GM19023 (cell line): ENCODE results near the gene CCNI2.

Experiments used
- ATAC-seq: cut with Tn5 transposase; IDR thresholded peaks from one replicate; pipeline ENCODE4 v1.9.1; 2021; ENCODE audit warnings: mild to moderate bottlenecking, moderate library complexity; ENCODE audit not compliant: unreplicated experiment

The CCNI2 gene

DNA sequence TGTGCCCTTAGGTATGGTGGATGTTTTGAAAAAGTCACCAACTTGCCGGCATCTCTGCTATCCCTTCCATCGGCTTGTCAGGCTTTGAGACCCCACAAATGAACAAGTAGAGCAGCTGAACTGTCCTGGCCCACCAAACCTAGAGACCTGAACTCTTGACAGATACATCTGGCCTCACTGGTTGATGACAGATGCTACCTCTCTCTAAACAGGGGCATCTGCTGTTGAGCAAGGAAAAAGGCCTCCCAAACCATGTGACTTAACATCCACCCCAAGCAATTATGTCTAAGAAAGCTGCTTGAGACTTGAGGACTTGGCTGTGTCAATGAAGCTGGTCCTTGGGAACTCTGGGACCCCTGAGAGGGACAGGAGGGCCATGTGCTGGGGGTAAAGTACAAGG, 2.3 kb downstream of the CCNI2 start:
- no peak for ATAC-seq

DNA sequence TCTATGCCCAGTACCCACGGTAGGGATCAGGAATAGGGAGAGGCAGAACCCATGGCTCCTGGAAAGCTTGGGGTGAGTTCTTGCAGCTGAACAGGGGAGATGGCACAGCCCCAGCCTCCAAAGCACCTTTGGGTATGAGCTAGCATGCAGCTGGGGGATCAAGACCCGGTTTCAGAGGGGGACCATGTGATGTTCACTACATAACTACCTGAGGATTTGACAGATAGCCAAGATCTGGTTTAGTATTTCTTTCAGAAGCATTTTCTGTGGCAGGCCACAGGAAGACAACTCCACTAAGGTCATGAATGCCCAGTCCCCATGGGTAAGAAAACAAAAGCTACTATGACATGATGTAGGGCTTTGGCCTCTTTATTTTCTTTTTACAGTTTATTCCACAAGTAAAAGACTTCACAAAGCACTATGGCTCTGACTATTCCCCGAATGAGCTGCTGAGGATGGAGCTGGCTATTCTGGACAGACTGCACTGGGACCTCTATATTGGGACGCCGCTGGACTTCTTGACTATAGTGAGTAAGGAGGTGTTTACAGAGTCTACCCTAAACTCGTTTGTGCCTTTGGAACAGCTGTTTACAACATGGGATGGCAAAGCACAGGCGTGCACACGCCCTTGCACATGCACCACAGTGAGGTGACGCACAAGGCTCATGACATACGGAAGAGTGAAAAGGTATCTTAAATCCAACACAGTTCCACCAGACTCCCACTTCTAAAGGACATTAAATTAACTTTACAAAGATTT, 3.4 kb downstream of the CCNI2 start:
- ATAC-seq = no peak

DNA sequence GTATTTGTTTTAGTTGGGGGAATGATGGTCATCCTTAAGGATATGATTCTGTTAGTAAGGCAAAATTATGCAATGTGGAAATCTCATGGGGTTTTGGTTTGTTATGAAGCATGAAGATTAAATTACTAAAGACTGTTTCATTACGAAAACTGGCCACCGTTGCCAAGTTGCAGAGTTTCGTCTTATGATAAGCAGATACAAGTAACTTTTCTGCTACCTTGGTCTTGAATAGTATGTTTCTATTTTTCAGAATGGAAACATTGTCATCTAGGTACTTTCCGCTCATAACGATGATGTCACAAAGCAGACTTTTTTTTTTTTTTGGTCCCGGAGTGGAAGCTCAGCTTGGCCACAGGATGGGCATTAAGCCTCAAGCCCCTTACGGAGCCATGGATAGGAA, 4.2 kb downstream of the CCNI2 start:
- ATAC-seq = peak; percentile 25

DNA sequence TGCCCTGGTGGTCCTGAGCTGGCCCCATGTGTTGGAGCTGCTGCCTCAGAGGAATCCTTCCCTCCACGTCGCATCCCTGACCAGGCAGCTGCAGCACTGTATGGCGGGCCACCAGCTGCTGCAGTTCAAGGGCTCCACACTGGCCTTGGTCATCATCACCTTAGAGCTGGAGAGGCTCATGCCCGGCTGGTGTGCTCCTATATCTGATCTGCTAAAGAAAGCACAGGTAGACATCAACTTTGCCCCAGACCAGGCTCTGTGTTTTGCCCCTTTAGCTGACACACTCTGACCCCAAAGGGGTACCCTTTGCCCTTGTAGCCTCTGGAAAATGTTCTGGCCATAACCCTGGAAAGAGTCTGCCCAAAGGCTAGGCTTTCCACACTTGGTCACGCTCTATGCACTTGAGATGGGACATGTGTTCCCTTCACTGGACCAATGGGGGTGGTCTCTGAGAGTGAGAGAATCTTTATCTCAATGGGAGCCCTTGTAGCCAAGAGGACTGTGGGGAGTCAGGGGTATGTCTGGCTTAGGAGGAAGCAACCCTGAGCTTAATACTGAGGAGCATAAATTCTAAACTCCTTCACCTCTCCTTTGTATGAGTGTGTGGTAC, 4.8 kb downstream of the CCNI2 start:
- ATAC-seq = no peak

DNA sequence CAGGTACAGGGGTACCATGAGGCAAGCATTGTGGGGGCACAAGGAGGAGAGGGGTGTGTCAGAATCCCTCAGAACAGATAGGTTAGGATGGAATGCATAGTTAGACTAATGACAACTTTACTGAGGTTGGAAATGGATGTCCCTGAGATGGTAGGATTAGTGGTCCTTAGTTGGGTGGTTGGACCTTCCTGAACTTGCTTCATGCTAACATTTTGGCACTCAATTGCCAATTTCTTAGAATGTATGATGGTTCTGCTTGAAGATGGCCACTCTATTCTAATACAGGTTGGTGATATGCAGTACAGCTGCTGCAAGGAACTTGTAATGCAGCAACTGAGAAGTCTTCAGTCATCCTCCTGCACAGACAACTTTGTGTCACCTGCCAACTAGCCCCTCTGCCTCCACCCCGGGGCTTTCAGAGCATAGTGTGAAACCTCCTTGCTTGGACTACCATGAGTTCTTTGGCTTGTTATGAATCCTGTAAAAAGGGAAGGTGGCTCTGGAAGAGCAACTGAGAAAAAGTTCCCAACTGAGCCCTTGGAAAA, 5.4 kb downstream of the CCNI2 start:
- ATAC-seq = no peak

DNA sequence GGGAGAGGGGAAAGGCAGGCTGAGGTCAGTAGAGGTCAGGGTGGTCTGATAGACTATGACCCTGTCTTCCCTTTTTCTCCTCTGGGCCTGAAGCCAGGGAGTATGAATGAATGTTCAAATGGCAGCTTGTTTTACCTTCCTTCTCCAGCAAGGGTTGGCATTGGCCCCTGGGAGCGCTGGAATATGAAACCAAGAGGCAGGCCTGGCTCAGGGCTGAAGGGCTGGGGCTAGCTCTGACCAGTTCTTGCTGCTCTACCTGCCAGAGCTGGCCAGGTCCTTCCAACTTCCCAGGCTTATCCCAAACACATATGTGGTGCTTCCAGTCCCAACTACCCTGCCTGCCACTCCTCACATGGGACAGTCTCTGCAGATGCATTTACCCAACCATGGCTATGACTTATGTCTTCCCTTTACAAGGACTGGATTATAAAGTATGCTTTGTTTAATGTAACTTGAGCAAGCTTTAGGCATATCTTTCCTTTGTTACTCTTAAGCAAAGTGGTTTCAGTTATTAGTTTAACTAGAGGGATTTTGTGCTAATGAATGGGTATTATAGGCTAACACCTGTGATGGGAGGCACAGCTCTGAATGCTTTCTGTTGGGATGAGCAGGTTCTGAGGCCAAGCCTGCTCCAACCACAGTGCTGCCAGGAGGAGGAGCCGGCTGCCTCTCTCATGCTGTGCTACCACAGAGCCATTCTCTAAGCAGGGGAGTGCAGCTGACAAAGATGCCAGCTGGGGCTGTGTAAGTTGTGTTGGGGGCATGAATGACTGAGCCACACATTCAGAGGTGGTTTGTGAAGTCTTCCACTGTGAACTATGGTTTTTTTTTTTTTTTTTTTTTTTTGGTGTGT, 6.1 kb downstream of the CCNI2 start:
- ATAC-seq = no peak

DNA sequence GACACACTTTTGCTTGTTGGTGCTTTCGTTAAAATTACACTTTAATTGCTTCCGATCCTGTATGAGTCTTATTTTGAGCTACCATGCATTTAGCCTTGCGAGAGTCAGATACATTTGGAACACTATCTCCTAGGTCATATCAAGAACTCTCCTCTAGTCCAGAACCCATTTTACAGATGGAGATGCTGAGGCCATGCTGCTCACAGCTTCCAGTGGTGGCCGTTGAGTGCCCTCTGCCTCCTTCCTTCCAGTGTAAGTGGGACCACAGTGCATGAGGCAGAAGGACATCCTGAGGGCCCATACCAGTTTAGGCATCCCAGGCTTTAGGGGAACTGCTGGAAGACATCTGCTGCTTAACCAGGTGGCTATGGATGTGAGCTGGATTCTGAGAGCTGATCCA, 6.9 kb downstream of the CCNI2 start:
- no peak for ATAC-seq

DNA sequence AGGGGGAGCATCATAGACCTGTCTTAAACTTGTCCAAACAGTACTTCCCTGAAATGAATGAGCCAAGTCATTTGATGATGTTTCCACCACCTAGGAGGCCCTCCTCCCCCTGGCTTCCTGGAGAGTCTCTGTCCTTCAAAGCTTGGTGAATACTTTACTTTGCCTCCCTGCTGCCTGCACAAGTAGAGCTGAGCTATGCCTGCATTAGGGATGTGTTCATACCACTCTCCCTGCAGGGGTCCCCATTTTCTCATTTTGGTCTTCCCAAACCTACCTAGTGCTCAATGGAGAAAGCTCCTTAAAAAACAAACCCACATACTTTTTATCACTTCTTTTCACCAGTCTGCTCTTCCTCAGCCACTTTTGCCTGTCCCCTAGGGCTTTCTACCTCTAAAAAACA, 7.7 kb downstream of the CCNI2 start:
- no peak for ATAC-seq

DNA sequence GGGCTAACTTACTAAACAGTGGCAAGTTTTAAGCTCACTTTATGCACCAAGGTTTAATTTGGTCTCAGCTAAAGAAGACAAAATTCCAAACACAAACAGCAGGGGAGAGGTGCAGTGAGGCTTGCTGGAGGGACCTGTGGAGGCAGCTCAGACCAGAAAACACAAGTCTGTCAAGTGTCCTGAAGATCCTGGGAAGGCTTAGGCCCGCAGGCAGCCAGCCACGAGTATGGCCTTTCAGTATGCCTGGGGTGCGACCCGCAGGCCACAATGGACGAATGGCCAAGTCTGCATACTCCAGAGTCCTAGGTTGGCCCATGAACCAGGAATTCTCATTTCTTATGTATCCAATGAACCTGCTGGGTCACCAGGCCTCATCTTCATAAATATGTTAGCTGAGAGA, 9.3 kb downstream of the CCNI2 start:
- ATAC-seq = no peak

DNA sequence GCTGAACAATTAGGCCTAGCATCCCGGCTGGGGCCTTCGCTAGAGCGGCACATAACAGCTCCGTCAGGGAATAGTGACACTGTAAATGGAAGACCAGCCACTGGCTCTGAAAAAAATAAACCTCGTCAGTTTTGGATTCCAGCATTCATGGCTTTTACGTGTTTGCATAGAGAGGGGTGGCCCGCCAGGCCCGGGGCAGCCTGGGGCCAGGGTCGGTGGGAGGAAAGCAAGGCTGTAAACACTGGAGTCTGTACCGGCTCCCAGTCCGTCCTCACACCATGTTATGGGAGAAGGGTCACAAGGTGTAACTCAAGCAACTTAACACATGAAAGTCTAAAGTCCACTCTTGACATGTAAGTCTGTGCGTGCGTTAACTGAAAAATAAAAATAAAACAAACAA, 11.2 kb downstream of the CCNI2 start:
- no peak for ATAC-seq

DNA sequence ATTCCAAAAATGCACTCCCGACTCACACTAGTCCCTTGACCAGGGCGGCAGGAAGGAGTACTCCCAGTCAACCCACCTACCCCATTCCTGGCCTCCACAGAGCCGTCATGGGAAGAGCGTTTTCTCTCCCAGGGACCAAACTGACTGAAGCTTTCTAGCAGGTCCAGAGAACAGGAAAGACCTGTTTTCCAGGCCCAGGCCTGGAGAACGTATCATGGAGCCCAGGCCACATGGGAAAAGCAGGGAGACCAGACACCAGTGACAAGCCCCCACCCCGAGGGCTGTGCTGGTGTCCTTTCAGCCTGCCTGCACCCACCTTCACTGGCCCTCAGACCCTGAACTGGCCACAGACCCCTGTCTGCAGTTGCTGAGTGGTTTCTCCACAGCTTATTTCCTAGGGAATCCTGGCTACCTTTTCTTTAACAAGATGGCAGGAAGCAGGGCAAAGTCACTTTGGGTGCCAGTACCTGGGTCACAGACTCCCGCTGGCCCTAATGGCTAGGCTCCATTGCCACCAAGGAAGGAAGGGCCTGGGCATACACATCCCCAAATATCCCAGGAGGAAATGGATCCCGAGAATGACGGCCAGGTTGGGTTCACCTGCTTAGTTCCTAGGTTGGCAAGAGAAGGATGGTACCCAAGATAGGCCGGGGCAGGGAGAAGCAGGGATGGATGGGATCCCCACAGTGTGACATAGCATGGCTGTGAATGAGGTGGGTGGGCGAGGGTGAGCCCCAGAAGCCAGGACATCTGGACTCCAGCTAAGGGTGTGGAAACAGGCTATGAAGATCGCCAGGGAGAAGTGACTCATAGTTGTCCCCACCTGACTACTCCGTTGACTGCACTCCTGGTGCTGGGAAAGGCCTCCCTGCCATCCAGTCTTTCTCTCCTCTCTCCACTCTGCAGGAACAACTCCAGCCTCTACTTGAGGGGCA, 12.2 kb downstream of the CCNI2 start:
- no peak for ATAC-seq

DNA sequence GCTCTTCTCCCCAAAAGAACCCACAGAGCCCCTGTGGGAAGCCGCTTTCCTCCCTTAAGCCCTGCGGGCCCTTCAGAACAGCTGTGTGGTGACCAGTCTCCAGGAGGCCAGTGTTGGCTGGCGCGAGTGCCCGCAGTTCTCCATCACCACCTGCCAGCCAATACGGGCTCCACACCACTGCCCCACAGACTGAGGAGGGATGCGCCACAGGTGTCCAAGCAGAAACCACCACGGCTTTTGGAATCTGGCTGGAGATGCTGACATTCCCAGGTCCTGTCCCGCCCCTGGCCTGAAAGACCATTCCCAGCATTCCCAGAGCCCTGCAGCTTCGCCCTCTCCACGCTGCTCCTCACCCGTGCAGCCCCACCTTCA, 12.8 kb downstream of the CCNI2 start:
- no peak for ATAC-seq

DNA sequence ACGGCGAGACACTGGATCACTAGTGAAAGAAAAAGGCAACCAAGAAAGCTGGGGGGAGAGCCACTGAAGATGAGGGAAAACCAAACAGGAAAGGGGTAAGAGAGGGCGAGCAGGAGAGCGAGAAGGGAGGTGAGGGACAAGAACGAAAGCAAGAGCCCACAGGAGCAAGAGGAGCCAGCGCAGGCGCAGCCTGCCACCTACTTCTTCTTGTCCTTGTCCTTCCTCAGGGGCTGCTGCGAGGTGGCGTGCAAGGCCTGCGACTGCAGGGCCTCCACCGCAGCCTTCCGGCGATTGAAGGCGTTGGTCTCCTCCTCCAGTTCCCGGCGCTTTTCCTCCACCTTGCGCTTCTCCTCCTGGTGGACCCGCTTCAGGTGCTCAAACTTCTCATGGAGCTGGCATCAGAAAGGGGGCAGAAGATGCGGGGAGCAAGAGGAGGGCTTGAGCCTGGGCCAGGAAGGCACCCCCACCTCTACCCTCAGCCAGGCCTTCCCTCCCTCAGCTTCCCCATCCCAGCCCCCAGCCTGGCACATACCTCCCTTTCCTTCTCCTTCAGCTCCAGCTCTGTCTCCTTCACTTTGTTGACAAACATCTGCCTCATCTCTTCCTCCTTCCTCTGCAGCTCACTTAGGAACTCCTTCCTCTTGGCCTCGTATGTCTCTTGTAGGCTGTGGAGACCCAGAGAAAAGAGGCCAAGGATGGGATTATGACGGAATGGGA, 13.5 kb downstream of the CCNI2 start:
- no peak for ATAC-seq

DNA sequence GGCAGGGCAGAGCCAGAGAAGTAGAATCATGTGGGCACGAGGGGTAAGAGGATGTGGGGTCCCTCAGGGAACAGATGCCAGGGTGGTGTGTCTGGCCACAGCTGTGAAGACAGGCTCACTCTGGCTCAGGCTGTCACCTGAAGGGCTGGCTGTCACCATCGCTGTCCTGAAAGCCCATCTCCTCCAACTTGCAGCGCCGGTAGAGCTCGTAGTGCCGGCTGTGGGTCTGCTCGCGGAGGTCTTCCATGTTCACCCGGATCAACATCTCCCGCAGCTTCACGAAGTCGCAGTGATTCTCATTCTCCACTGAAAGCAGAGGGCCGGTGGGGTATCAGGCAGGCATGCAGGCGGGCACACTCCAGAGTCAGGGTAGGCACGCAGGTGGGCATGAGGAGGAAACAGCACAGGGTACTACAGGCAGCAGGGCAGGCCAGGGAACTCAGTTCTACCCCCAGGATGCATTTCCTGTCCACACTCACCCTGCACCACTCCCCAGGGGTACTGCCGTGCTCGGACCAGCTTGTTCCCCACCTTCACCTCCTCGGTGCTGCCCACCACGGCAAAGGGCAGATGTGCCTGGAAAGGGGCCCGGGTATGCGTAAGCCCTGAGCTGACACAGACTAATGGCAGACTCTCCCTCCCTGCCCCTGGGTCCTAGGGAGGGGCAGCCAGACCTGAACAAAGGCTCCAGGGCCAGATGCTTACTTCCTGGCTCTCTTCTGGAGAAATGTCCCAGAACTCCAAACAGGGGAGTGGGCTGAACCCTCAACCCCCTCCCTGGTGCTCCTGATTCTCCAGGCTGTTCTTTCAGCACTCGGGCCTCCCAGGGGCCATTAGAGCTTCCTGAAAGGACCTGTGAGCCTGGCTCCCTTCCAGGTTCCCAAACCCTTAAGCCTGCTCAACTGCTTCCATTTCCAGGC, 14.4 kb downstream of the CCNI2 start:
- ATAC-seq = no peak

DNA sequence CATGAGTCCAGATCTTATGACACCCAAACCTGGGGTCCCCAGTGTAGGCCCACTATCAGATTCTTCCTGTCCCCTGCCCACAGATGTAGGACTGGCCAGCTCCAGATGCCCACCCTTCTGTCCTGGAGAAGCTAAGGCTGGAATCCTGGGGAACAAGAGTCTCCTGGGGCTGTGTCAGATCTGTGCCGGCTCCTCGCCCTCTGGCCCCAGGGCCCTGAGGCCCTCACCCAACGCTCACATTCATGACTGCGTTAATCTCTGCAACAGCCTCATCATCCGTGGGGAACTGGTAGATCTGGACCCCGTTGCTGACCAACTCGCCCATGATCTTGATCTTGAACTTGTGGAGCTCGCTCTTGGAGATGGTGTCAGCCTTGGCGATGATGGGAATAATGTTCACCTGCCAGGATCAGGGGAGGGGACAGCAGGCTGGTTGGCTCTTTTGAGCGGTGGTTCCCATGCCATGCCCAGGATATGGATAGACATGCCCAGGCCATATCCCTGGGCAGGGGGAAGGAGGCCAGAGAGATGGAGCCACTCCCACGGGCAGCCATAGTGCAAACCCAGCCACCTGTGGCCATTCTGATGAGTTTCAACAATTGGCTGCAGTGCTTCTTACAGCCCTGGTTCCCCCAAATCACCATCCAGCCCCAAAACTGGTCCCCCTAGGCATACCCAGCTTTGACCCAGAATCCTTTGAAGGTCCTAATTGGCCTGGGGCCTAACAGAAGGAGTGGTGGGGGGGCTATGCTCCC, 15.2 kb downstream of the CCNI2 start:
- ATAC-seq = no peak

DNA sequence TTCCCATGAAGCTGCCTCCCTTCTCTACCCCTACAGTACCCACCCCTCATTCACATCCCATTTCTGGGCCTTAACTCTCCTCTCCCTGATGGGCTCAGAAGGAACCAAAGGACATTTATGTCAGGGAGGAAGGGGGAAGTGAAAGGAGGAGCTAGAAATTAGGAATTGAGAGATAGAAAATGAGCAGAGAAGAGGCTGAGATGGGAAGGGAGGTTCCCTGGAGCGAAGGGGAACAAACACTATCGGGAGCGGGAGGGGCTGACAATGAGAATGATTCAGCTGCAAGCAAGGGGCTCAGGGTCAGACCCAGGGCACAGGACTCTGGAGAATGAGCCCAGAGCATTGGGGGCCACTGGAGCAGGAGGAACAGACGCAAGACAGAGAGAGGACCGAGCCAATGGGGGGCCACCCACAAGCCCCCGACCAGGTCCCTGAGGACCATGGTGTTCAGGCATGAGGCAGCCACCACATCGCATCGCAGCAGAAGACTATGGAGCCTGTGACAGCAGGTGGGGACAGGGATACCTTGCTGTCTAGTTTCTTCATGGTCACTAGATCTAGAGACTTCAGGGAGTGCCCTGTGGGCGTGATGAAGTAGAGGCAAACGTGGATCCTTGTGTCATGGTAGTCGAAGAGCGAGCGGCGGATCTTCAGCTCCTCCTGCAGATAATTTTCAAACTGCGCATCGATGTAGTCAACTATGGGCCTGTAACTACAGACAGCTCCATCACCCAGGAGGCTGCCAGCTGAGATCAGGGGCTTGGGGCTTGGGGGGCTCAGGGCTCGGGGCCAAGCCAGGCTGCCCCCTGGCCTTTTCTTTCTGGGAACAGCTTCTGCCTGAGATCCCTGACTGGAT, 16.2 kb downstream of the CCNI2 start:
- no peak for ATAC-seq

DNA sequence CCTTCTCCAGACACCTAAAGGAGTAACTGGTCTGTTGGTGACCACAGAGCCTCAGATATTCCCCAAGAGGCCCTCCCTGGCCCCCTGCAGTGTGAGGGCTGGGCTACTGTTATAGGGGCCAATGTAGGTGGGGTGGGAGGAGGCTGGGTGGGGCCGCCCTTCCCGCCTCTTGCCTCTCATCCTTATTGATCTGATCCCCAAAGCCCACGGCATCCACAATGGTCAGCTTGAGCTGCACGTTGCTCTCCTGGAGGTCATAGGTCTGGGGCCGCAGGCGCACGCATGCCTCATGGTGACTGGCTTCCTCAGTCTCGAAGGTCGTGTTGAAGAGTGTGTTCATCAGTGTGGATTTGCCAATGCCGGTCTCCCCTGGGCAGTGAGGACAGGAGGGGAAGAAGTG, 16.8 kb downstream of the CCNI2 start:
- no peak for ATAC-seq
